GM19463 (cell line): ENCODE measurements around the gene SRGAP2C.
"Not testable (repeated sequence)": the region's sequence is repeated elsewhere in the genome, so short reads cannot be mapped to it uniquely, and the experiment has no call there.

Experiments used
- ATAC-seq: cut with Tn5 transposase; IDR thresholded peaks from one replicate; pipeline ENCODE4 v1.9.1; 2021; ENCODE audit warnings: mild to moderate bottlenecking, moderate library complexity; ENCODE audit not compliant: unreplicated experiment

The SRGAP2C gene

GRCh38 chr1:121185140-121185708 lies 449 bp downstream of the SRGAP2C start:
- ATAC-seq = not testable (repeated sequence)

GRCh38 chr1:121186191-121186590 lies 1.4 kb downstream of the SRGAP2C start:
- not testable (repeated sequence) for ATAC-seq

GRCh38 chr1:121187914-121188313 lies 3.1 kb downstream of the SRGAP2C start:
- ATAC-seq = not testable (repeated sequence)

- ATAC-seq = not testable (repeated sequence)
Measured at GRCh38 chr1:121192512-121192911, 7.7 kb downstream of the SRGAP2C start.

- ATAC-seq = not testable (repeated sequence)
Measured at GRCh38 chr1:121197095-121197882, 12.5 kb downstream of the SRGAP2C start.

- not testable (repeated sequence) for ATAC-seq
Measured at GRCh38 chr1:121199763-121200162, 15.0 kb downstream of the SRGAP2C start.

- not testable (repeated sequence) for ATAC-seq
Measured at GRCh38 chr1:121200232-121200631, 15.5 kb downstream of the SRGAP2C start.

GRCh38 chr1:121200985-121201981 lies 16.5 kb downstream of the SRGAP2C start:
- ATAC-seq = not testable (repeated sequence)

GRCh38 chr1:121202986-121203385 lies 18.2 kb downstream of the SRGAP2C start:
- ATAC-seq = not testable (repeated sequence)

- not testable (repeated sequence) for ATAC-seq
Measured at GRCh38 chr1:121205786-121206711, 21.3 kb downstream of the SRGAP2C start.

- ATAC-seq = not testable (repeated sequence)
Measured at GRCh38 chr1:121207328-121207727, 22.6 kb downstream of the SRGAP2C start.

- ATAC-seq = not testable (repeated sequence)
Measured at GRCh38 chr1:121208375-121208774, 23.6 kb downstream of the SRGAP2C start.

GRCh38 chr1:121210778-121211177 lies 26.0 kb downstream of the SRGAP2C start:
- not testable (repeated sequence) for ATAC-seq

- ATAC-seq = not testable (repeated sequence)
Measured at GRCh38 chr1:121213491-121213890, 28.7 kb downstream of the SRGAP2C start.

GRCh38 chr1:121214544-121215156 lies 29.9 kb downstream of the SRGAP2C start:
- ATAC-seq = peak; percentile 61

GRCh38 chr1:121215699-121216417 lies 31.1 kb downstream of the SRGAP2C start:
- not testable (repeated sequence) for ATAC-seq

GRCh38 chr1:121216676-121217075 lies 31.9 kb downstream of the SRGAP2C start:
- not testable (repeated sequence) for ATAC-seq

- peak; percentile 36 for ATAC-seq
Measured at GRCh38 chr1:121221770-121222169, 37.0 kb downstream of the SRGAP2C start.

GRCh38 chr1:121224714-121225113 lies 39.9 kb downstream of the SRGAP2C start:
- peak; percentile 98 for ATAC-seq
